ENCODE data around the gene TIAM2.

TIAM2 gene

GRCh38 chr6:155130161-155130853, 135.2 kb downstream of the TIAM2 start:
- DNase-seq (ENCODE audit: low spot score): no peak

- DNase-seq (ENCODE audit: low spot score): no peak
Measured at GRCh38 chr6:155132617-155133016, 137.5 kb downstream of the TIAM2 start.

- no peak for DNase-seq (ENCODE audit: low spot score)
Measured at GRCh38 chr6:155141002-155141401, 145.9 kb downstream of the TIAM2 start.

GRCh38 chr6:155141512-155141911, 146.4 kb downstream of the TIAM2 start:
- DNase-seq (ENCODE audit: low spot score): no peak

GRCh38 chr6:155142168-155143028, 147.3 kb downstream of the TIAM2 start:
- no peak for DNase-seq (ENCODE audit: low spot score)

GRCh38 chr6:155143029-155143577, 148.0 kb downstream of the TIAM2 start:
- DNase-seq (ENCODE audit: low spot score): no peak

- DNase-seq (ENCODE audit: low spot score): no peak
Measured at GRCh38 chr6:155143578-155144106, 148.5 kb downstream of the TIAM2 start.

- DNase-seq (ENCODE audit: low spot score): no peak
Measured at GRCh38 chr6:155146205-155146604, 151.1 kb downstream of the TIAM2 start.

- peak; percentile 95 for DNase-seq (ENCODE audit: low spot score)
Measured at GRCh38 chr6:155147958-155148663, 153.0 kb downstream of the TIAM2 start.

GRCh38 chr6:155150967-155151671, 156.0 kb downstream of the TIAM2 start:
- DNase-seq (ENCODE audit: low spot score): no peak

- no peak for DNase-seq (ENCODE audit: low spot score)
Measured at GRCh38 chr6:155152211-155153076, 157.3 kb downstream of the TIAM2 start.

GRCh38 chr6:155154158-155154830, 159.2 kb downstream of the TIAM2 start:
- peak; percentile 28 for DNase-seq (ENCODE audit: low spot score)

- no peak for DNase-seq (ENCODE audit: low spot score)
Measured at GRCh38 chr6:155155787-155156447, 160.8 kb downstream of the TIAM2 start.

- DNase-seq (ENCODE audit: low spot score): no peak
Measured at GRCh38 chr6:155157101-155157500, 162.0 kb downstream of the TIAM2 start.

- DNase-seq (ENCODE audit: low spot score): no peak
Measured at GRCh38 chr6:155158030-155158843, 163.1 kb downstream of the TIAM2 start.

GRCh38 chr6:155162682-155163081, 167.6 kb downstream of the TIAM2 start:
- no peak for DNase-seq (ENCODE audit: low spot score)

GRCh38 chr6:155163601-155164000, 168.5 kb downstream of the TIAM2 start:
- no peak for DNase-seq (ENCODE audit: low spot score)

GRCh38 chr6:155165029-155165710, 170.1 kb downstream of the TIAM2 start:
- no peak for DNase-seq (ENCODE audit: low spot score)

Measured in cerebellar cortex (tissue), 1 donor.